H1 (cell line): ENCODE data around the gene SELENOS. TPM values are rescaled to one million over a fixed set of nuclear protein-coding genes. Genes with fewer than 3 reads are reported as not detected.

Source experiments
- CTCF ChIA-PET: fragments of 300-600 bp; sonication (Branson Sonifier 250); formaldehyde crosslinking; loops from one replicate; lab custom pipeline; 2021; ENCODE audit not compliant: partially characterized antibody; lab: Charles Lee
- POLR2A ChIA-PET: fragments of 300-600 bp; sonication (Branson Sonifier 250); formaldehyde crosslinking; loops from one replicate; lab custom pipeline; 2021; ENCODE audit warnings: inconsistent platforms; ENCODE audit not compliant: partially characterized antibody; lab: Charles Lee
- DNase-seq, 2 experiments: peaks; one replicate each; pipeline versions ENCODE4 v3.0.0 to v3.0.0-alpha.2; 2010 to 2022; ENCODE audit warnings: low spot score in 2 of 2, low read depth in 1 of 2, mixed read lengths in 1 of 2
- FAIRE-seq: peaks from 2 replicates; lab custom pipeline; 2011; peaks lifted over from hg19 to GRCh38; lab: Jason Lieb, UNC
- H2AFZ ChIP-seq: 2 replicates; pipeline ENCODE4 v1.8.1; 2012; ENCODE audit warnings: low read length, inconsistent platforms
- H2AK5ac ChIP-seq: 2 replicates; pipeline ENCODE4 v1.6.1; 2013; ENCODE audit warnings: low read depth, low read length
- H2BK120ac ChIP-seq: replicated peaks from 2 replicates; pipeline ENCODE3; 2013; ENCODE audit warnings: low read depth, low read length, inconsistent platforms
- H2BK12ac ChIP-seq: 2 replicates; pipeline ENCODE4 v1.6.1; 2013; ENCODE audit warnings: low read depth, low read length
- H2BK15ac ChIP-seq: 2 replicates; pipeline ENCODE4 v1.6.1; 2013; ENCODE audit warnings: low read length
- H2BK20ac ChIP-seq: 2 replicates; pipeline ENCODE4 v1.6.1; 2013; ENCODE audit warnings: low read length
- H2BK5ac ChIP-seq: 2 replicates; pipeline ENCODE4 v1.6.1; 2013; ENCODE audit warnings: low read depth, low read length
- H3K14ac ChIP-seq: 2 replicates; pipeline ENCODE4 v1.6.1; 2013; ENCODE audit warnings: inconsistent platforms; ENCODE audit not compliant: insufficient read length
- H3K18ac ChIP-seq: 2 replicates; pipeline ENCODE4 v1.6.1; 2013; ENCODE audit warnings: low read length; ENCODE audit errors: extremely low read depth
- H3K23ac ChIP-seq: 2 replicates; pipeline ENCODE4 v1.6.1; 2013; ENCODE audit warnings: inconsistent platforms; ENCODE audit not compliant: insufficient read length
- H3K23me2 ChIP-seq: 2 replicates; pipeline ENCODE4 v1.6.1; 2013; ENCODE audit warnings: low read depth, low read length
- H3K27ac ChIP-seq: 2 replicates; pipeline ENCODE4 v1.6.1; 2011; ENCODE audit warnings: low read depth, low read length, inconsistent platforms
- H3K27me3 ChIP-seq, 4 experiments: replicated peaks in 1 of 4; 1 replicate in 1 of 4; 2 replicates in 3 of 4; pipeline versions ENCODE4 v1.6.1 to v1.8.1; 2011 to 2013; ENCODE audit warnings: low read length in 3 of 4, mild to moderate bottlenecking in 3 of 4, inconsistent platforms in 2 of 4, mixed read lengths in 2 of 4, moderate library complexity in 1 of 4; ENCODE audit not compliant: control insufficient read depth in 3 of 4, insufficient read depth in 3 of 4; ENCODE audit errors: extremely low read depth in 1 of 4
- H3K36me3 ChIP-seq, 4 experiments: 2 replicates each; pipeline versions ENCODE4 v1.6.1 to v1.8.1; 2011 to 2013; ENCODE audit warnings: mild to moderate bottlenecking in 4 of 4, low read length in 3 of 4, moderate library complexity in 2 of 4, control low read depth in 1 of 4, inconsistent platforms in 1 of 4; ENCODE audit not compliant: insufficient read depth in 4 of 4, control insufficient read depth in 2 of 4
- H3K4ac ChIP-seq: replicated peaks from 2 replicates; pipeline ENCODE3; 2013; ENCODE audit warnings: low read length, low read depth, mixed read lengths, inconsistent platforms; ENCODE audit not compliant: insufficient read length
- H3K4me1 ChIP-seq, 4 experiments: replicated peaks in 1 of 4; 1 replicate in 1 of 4; 2 replicates in 3 of 4; pipeline versions ENCODE4 v1.6.1 to v1.8.1; 2011 to 2013; ENCODE audit warnings: low read length in 3 of 4, inconsistent platforms in 2 of 4, mixed read lengths in 1 of 4; ENCODE audit not compliant: insufficient read depth in 4 of 4, control insufficient read depth in 3 of 4
- H3K4me2 ChIP-seq, 2 experiments: 2 replicates each; pipeline versions ENCODE4 v1.6.1 to v1.8.1; 2011 to 2013; ENCODE audit warnings: low read depth in 2 of 2, low read length in 2 of 2, control low read depth in 1 of 2, inconsistent platforms in 1 of 2, mild to moderate bottlenecking in 1 of 2; ENCODE audit not compliant: insufficient read depth in 1 of 2
- H3K4me3 ChIP-seq, 4 experiments: fragments of 200-600, 300-600 bp in 1 of 4; sonication (generic), shearing (Covaris generic), sonication (Bioruptor Twin) in 1 of 4; 2 replicates each; pipeline versions ENCODE4 v1.5.1 to v1.8.1; 2011 to 2016; ENCODE audit warnings: low read length in 4 of 4, low read depth in 3 of 4, control low read depth in 2 of 4, inconsistent platforms in 2 of 4, mild to moderate bottlenecking in 2 of 4, mixed read lengths in 1 of 4, moderate library complexity in 1 of 4; ENCODE audit not compliant: insufficient read depth in 2 of 4; ENCODE audit errors: extremely low read depth in 1 of 4
- H3K56ac ChIP-seq: replicated peaks from 2 replicates; pipeline ENCODE3; 2013; ENCODE audit warnings: low read depth, mild to moderate bottlenecking, mixed read lengths, low read length, inconsistent platforms; ENCODE audit not compliant: insufficient read length
- H3K79me1 ChIP-seq: 2 replicates; pipeline ENCODE4 v1.6.1; 2013; ENCODE audit warnings: low read depth, low read length, control low read depth
- H3K79me2 ChIP-seq, 2 experiments: 2 replicates each; pipeline versions ENCODE4 v1.6.1 to v1.8.1; 2012 to 2013; ENCODE audit warnings: low read length in 2 of 2, mild to moderate bottlenecking in 2 of 2, inconsistent platforms in 1 of 2; ENCODE audit not compliant: insufficient read depth in 2 of 2, control insufficient read depth in 1 of 2
- H3K9ac ChIP-seq, 4 experiments: replicated peaks in 1 of 4; 1 replicate in 1 of 4; 2 replicates in 3 of 4; pipeline versions ENCODE4 v1.6.1 to v1.8.1; 2011 to 2013; ENCODE audit warnings: low read depth in 3 of 4, low read length in 3 of 4, control low read depth in 2 of 4, mild to moderate bottlenecking in 2 of 4, moderate library complexity in 2 of 4, inconsistent platforms in 1 of 4; ENCODE audit errors: extremely low read depth in 1 of 4
- H3K9me3 ChIP-seq, 2 experiments: 2 replicates each; pipeline versions ENCODE4 v1.6.1 to v1.8.1; 2012 to 2013; ENCODE audit warnings: mild to moderate bottlenecking in 2 of 2, moderate library complexity in 2 of 2, control low read depth in 1 of 2, inconsistent platforms in 1 of 2, low read depth in 1 of 2, low read length in 1 of 2, mixed read lengths in 1 of 2; ENCODE audit not compliant: insufficient read depth in 2 of 2
- H4K20me1 ChIP-seq, 2 experiments: replicated peaks in 1 of 2; 2 replicates each; pipeline versions ENCODE3 to v1.8.1; 2011 to 2013; ENCODE audit warnings: inconsistent platforms in 2 of 2, low read length in 2 of 2, mild to moderate bottlenecking in 1 of 2; ENCODE audit not compliant: insufficient read depth in 2 of 2, control insufficient read depth in 1 of 2
- H4K5ac ChIP-seq: 2 replicates; pipeline ENCODE4 v1.6.1; 2013; ENCODE audit warnings: low read length, low read depth, mixed read lengths, inconsistent platforms; ENCODE audit not compliant: insufficient read length
- H4K8ac ChIP-seq: 2 replicates; pipeline ENCODE4 v1.8.0; 2013; ENCODE audit warnings: mild to moderate bottlenecking, moderate library complexity, low read length, inconsistent platforms; ENCODE audit not compliant: insufficient read depth; ENCODE audit errors: extremely low read depth
- H4K91ac ChIP-seq: replicated peaks from 2 replicates; pipeline ENCODE3; 2013; ENCODE audit warnings: low read length, mixed read lengths, inconsistent platforms; ENCODE audit not compliant: insufficient read length
- CHD2 ChIP-seq: IDR thresholded peaks from 2 replicates; pipeline ENCODE4 v1.6.1; 2012; ENCODE audit warnings: low read length, improper control_type of control experiment
- RAD21 ChIP-seq, 2 experiments: IDR thresholded peaks in 1 of 2; conservative IDR thresholded peaks in 1 of 2; 2 replicates each; pipeline ENCODE4 v1.6.1; 2011; ENCODE audit warnings: low read depth in 2 of 2, low read length in 2 of 2, improper control_type of control experiment in 1 of 2, inconsistent platforms in 1 of 2, mild to moderate bottlenecking in 1 of 2, moderate library complexity in 1 of 2
- SAP30 ChIP-seq: fragments of 300-600 bp; sonication (generic); IDR thresholded peaks from 2 replicates; pipeline ENCODE4 v1.7.1; 2012; ENCODE audit warnings: low read length, moderate library complexity, mild to moderate bottlenecking, inconsistent platforms; ENCODE audit not compliant: insufficient read depth, insufficient replicate concordance
- WGBS, 2 experiments: shearing (Covaris generic) in 1 of 2; methylation state at CpG; one replicate each; pipeline versions ENCODE4 v1.1.6 to v1.1.7; 2013 to 2015; ENCODE audit warnings: low lambda C conversion rate in 2 of 2, mixed read lengths in 2 of 2, inconsistent platforms in 1 of 2, low coverage in 1 of 2, missing lambda C conversion rate in 1 of 2; ENCODE audit not compliant: insufficient replicate concordance in 2 of 2, insufficient coverage in 1 of 2, insufficient read length in 1 of 2; ENCODE audit errors: extremely low coverage in 1 of 2, missing lambda C conversion rate in 1 of 2; 5-methylcytosine and 5-hydroxymethylcytosine counted together
- polyA plus RNA-seq, 7 experiments: library from polyadenylated mRNA; depleted of rRNA in 3 of 7; stranded (reverse) in 5 of 7; unstranded in 2 of 7; fragments of >200 nt in 5 of 7; fragments of 200-250 nt in 2 of 7; gene quantifications; 1 replicate in 5 of 7; 2 replicates in 1 of 7; 4 replicates in 1 of 7; pipeline versions ENCODE4 v1.2.1 to v1.2.3, GENCODE V29; 2011 to 2013; ENCODE audit warnings: missing spikeins in 2 of 7, mixed read lengths in 2 of 7
- total RNA-seq: library from RNA; stranded (reverse); fragmentation: NEBNext Ultra II Directional; extraction: Animal tissue kit (Norgen Biotek cat#: 25700); gene quantifications from 2 replicates; pipeline ENCODE4 v1.2.1, GENCODE V29; 2021
- TF ChIP-seq, protein P1 (sequence below), 3 experiments: IDR thresholded peaks; 1 replicate in 2 of 3; 2 replicates in 1 of 3; pipeline versions ENCODE4 v1.5.1 to v1.6.1; 2011; ENCODE audit warnings: low read length in 3 of 3, mild to moderate bottlenecking in 3 of 3, inconsistent platforms in 2 of 3, low read depth in 1 of 3, moderate library complexity in 1 of 3; ENCODE audit not compliant: insufficient read depth in 1 of 3; ENCODE audit errors: control extremely low read depth in 1 of 3

The SELENOS gene
- total and polyA plus RNA-seq, 2 of the 8 experiments (the other 6 are each of a cell fraction or from before 2014, with no cell fraction given) = 45.1 to 46.0 TPM

DNA sequence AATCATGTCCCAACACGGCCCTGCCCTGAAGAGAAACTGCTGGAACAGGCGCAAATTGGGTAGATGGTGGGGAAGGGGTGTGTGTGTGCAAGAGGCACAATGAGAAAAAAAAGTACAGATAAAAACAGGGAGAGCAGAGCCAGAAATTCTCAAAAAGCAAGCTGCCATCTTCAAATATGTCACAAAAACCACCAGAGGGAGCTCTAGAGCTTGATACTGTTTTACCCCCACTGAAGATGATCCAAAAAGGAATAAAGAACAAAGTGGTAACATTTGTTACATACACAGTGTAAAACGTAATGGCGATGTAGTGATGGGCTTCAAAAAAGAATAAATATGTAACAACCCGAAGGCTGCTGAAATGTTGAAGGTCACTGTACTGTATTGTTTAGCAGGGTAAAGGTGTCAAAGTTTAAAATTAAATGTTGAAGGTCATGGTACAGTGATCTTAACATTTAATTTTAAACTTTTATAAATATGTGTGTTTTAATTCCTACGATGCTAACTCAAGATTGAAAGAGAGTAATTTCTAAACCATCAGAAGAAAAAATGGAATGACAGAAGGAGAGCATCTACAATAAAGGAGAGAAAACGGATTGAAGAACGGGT lies 11.7 kb upstream of the SELENOS start:
- WGBS, 2 experiments = 90% methylated on average over 8 of the region's 8 CpGs; no CpG with 5 or more reads in 1 of the 2 experiments
- TF ChIP-seq SAP30 (no peak), CHD2 (no peak), RAD21 (IDR thresholded peaks at IDR 0.05 in 1 of 2, conservative IDR thresholded peaks at IDR 0.05 in 1 of 2; ENCODE audit: low read depth in 2 of 2, low read length in 2 of 2) (peak; percentile 61 to 62)
- TF ChIP-seq, protein P1, sequence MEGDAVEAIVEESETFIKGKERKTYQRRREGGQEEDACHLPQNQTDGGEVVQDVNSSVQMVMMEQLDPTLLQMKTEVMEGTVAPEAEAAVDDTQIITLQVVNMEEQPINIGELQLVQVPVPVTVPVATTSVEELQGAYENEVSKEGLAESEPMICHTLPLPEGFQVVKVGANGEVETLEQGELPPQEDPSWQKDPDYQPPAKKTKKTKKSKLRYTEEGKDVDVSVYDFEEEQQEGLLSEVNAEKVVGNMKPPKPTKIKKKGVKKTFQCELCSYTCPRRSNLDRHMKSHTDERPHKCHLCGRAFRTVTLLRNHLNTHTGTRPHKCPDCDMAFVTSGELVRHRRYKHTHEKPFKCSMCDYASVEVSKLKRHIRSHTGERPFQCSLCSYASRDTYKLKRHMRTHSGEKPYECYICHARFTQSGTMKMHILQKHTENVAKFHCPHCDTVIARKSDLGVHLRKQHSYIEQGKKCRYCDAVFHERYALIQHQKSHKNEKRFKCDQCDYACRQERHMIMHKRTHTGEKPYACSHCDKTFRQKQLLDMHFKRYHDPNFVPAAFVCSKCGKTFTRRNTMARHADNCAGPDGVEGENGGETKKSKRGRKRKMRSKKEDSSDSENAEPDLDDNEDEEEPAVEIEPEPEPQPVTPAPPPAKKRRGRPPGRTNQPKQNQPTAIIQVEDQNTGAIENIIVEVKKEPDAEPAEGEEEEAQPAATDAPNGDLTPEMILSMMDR (IDR thresholded peaks at IDR 0.05; ENCODE audit: control extremely low read depth in 1 of 3, insufficient read depth in 1 of 3, low read depth in 1 of 3, low read length in 3 of 3) = peak in 2 of 3 experiments; percentile 51 to 55; a peak in 2 of 4 replicates
- FAIRE-seq (peak; percentile 70), DNase-seq (no peak)
- H3K14ac ChIP-seq = no peak overlapping the region
- peaks cover 24 to 50% (median 35%) of the 10 kb centered on the region in 4 experiments for H3K36me3 ChIP-seq
- H2AK5ac ChIP-seq = no peak overlapping the region
- no peak overlapping the region for H4K5ac ChIP-seq
- no peak overlapping the region for H3K27ac ChIP-seq
- H3K4me3 ChIP-seq = no peak overlapping the region
- POLR2A ChIA-PET = interaction anchor here (0.7 kb wide), 1 partner anchor 14 kb away, joined by 3 read pairs; no protein-coding TSS in a partner anchor
- H3K79me1 ChIP-seq = peaks cover 4% of the 10 kb centered on the region
- no peak overlapping the region for H3K4me2 ChIP-seq
- no peak overlapping the region for H4K8ac ChIP-seq
- H3K4ac ChIP-seq = no peak overlapping the region
- no peak overlapping the region for H3K23ac ChIP-seq
- H3K27me3 ChIP-seq = no peaks in the 10 kb centered on the region
- no peak overlapping the region for H2AFZ ChIP-seq
- H2BK20ac ChIP-seq = no peak overlapping the region
- H3K9me3 ChIP-seq = no peaks in the 10 kb centered on the region
- no peak overlapping the region for H2BK12ac ChIP-seq
- peaks cover 3 to 5% (median 4%) of the 10 kb centered on the region in 4 experiments; a peak in 4 of 7 replicates for H3K4me1 ChIP-seq
- no peak overlapping the region for H2BK5ac ChIP-seq
- no peak overlapping the region for H4K91ac ChIP-seq
- no peak overlapping the region for H3K18ac ChIP-seq
- no peak overlapping the region for H2BK120ac ChIP-seq
- H4K20me1 ChIP-seq = peaks cover 9 to 10% of the 10 kb centered on the region in 2 experiments
- H3K9ac ChIP-seq = no peak overlapping the region
- no peak overlapping the region for H2BK15ac ChIP-seq
- peaks cover 1% of the 10 kb centered on the region; the same call in 1 of the 2 replicates for H3K23me2 ChIP-seq
- no peak overlapping the region for H3K56ac ChIP-seq
- H3K79me2 ChIP-seq = peaks cover 28 to 61% of the 10 kb centered on the region in 2 experiments
- CTCF ChIA-PET = interaction anchor here (0.6 to 2.7 kb wide), 40 partner anchors 9 to 370 kb away, joined by 3 to 21 read pairs (median 4); partner anchors contain the start of gene TM2D3
